Muscle layer of duodenum (tissue), 2 donors: ENCODE measurements around the gene SLC2A10.

Experiments used
- H3K27ac ChIP-seq: one replicate; pipeline ENCODE4 v1.7.0; 2013; ENCODE audit warnings: mild to moderate bottlenecking, low read length
- H3K27me3 ChIP-seq: one replicate; pipeline ENCODE4 v1.7.0; 2013; ENCODE audit warnings: low read depth, mild to moderate bottlenecking, control low read depth, low read length
- H3K36me3 ChIP-seq, 2 donors: one replicate each; pipeline ENCODE4 v1.7.0; 2013; ENCODE audit warnings: low read length in 2 of 2, control low read depth in 1 of 2, mild to moderate bottlenecking in 1 of 2; ENCODE audit not compliant: insufficient read depth in 2 of 2, control insufficient read depth in 1 of 2
- H3K4me1 ChIP-seq, 2 donors: one replicate each; pipeline ENCODE4 v1.7.0; 2013; ENCODE audit warnings: low read length in 2 of 2, mild to moderate bottlenecking in 2 of 2, control low read depth in 1 of 2, moderate library complexity in 1 of 2; ENCODE audit not compliant: insufficient read depth in 2 of 2, control insufficient read depth in 1 of 2
- H3K4me3 ChIP-seq, 2 donors: one replicate each; pipeline ENCODE4 v1.7.0; 2013; ENCODE audit warnings: low read length in 2 of 2, low read depth in 1 of 2, mild to moderate bottlenecking in 1 of 2
- H3K9me3 ChIP-seq, 2 donors: one replicate each; pipeline ENCODE4 v1.7.0; 2013; ENCODE audit warnings: low read length in 2 of 2, control low read depth in 1 of 2, mild to moderate bottlenecking in 1 of 2; ENCODE audit not compliant: control insufficient read depth in 1 of 2
- donor health status: healthy.

Gene SLC2A10

DNA sequence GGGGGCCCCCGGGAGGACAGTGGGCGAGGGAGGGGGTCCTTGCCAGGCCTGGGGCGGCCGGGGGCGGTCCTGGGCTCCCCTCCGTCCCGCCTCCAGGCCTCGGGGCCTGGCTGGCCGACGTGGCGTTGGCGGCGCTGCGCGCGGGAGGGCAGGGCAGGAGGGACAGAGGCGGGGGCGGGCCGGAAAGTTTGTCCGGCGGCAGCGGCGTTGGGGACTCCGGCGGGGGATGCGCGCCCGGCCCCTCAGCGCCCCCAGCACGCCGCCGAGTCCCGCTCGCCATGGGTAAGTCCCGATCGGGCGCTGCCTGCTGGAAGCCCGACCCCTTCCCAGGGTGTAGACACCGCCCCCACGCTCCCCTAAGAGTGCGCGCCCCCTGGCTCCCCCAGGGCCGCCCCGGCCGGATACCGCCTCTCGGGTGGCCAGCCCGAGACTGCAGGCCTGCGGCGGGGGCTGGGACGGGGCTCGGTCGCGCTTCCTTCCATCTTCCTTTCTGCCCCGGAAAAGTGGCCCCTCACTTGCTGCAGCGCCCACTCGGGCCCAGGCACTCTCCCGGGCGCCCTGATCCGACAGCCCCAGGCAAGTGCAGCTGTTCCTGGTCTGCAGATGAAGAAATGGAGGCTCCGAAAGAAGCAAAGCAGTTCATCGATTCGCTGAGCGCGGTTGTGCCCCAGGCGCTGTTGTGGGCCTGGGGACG is at the start of gene SLC2A10:
TSS of gene SLC2A10 (plus strand) at position 191 of the 694 bp plus-strand sequence. CDS start at position 279, 88 bp downstream.
- Histone ChIP-seq H3K27ac (peak within 1 kb of the TSS; percentile 10), H3K36me3 (no peaks in the 10 kb centered on the region), H3K27me3 (no peaks in the 10 kb centered on the region), H3K9me3 (no peaks in the 10 kb centered on the region), H3K4me1 (peaks cover 5 to 6% of the 10 kb centered on the region in 2 donors), H3K4me3 (peak within 1 kb of the TSS; percentile 64 to 71)

DNA sequence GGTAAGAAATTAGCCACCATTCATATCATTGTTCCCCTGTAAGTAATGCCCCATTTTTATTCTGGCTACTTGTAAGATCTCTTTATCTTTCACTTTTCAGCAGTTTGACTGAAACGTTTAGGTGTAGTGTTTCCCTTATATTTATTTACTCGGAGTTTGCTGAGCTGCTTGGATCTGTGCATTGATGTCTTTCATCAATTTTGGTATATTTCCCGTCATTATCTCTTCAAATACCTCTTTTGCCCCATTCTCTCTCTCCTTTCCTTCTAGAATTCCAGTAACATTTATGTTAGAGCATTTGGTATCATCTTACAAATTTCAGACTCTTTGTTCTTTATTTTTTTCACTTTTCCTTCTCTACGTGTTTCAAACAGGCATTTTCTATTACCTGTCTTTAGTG is 49.0 kb upstream of the SLC2A10 start:
- Histone ChIP-seq H3K4me3 (no peak overlapping the region), H3K36me3 (no peaks in the 10 kb centered on the region), H3K27me3 (no peaks in the 10 kb centered on the region), H3K9me3 (no peaks in the 10 kb centered on the region), H3K4me1 (no peaks in the 10 kb centered on the region), H3K27ac (no peak overlapping the region)

DNA sequence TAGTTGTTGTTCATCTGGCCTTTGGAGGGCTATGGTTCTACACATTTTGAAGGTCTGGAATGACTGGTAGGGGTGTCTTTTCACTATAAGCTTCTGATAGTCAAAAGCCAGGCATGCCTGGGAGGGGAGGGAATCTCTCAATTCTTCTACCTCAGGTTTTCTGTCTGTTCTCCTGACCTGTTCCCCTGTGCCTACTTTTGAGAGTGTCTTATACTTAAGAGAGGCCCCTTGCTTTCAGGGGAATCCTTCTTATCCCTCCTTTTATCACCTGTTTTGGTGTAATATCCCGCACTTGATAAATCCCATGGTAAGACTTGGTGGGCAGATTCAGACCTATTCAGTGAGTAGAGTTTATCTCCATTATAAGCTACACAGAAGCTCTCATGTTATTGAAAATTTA is 47.8 kb upstream of the SLC2A10 start:
- Histone ChIP-seq H3K9me3 (no peaks in the 10 kb centered on the region), H3K36me3 (no peaks in the 10 kb centered on the region), H3K27me3 (no peaks in the 10 kb centered on the region), H3K4me1 (no peaks in the 10 kb centered on the region), H3K4me3 (no peak overlapping the region), H3K27ac (no peak overlapping the region)

DNA sequence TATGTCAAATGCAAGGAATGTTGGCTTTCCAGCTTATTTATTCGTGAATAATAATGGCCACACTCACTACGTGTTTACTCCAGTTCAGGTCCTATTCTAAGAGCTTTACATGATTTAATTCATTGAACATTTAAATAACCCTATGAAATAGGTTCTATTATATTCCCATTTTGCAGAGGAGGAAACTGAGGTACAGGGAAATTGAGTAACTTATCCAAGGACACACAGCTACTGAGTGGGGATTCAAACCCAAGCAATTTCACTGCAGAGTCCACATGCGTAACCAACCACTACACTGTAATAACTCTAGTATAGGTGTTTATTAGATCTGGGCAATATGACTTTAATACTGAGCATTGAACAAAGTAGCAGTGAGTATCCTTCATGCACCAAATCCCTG is 45.9 kb upstream of the SLC2A10 start:
- Histone ChIP-seq H3K4me1 (no peaks in the 10 kb centered on the region), H3K4me3 (no peak overlapping the region), H3K36me3 (no peaks in the 10 kb centered on the region), H3K27ac (no peak overlapping the region), H3K9me3 (no peaks in the 10 kb centered on the region), H3K27me3 (no peaks in the 10 kb centered on the region)

DNA sequence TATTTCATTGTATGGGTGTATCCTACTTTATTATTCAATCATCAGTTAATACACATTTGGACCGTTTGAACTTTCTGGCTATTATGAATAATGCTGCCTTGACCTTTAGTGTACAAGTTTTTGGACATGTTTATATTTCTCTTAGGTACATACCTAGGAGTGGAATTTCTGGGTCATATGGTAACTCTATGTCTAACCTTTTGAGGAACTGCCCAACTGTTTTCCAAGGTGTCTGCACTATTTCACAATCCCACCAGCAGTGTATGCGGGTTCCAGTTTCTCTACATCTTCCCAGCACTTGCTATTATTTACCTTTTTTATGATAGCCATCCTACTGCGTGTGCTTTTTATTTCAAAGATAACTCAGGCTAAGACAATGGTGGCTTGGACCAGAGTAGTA is 43.8 kb upstream of the SLC2A10 start:
- H3K27me3 ChIP-seq, result no peaks in the 10 kb centered on the region
- peaks cover 3 to 4% of the 10 kb centered on the region in 2 donors for H3K9me3 ChIP-seq
- no peak overlapping the region for H3K27ac ChIP-seq
- no peak overlapping the region for H3K4me3 ChIP-seq
- no peaks in the 10 kb centered on the region for H3K4me1 ChIP-seq
- H3K36me3 ChIP-seq, result no peaks in the 10 kb centered on the region

DNA sequence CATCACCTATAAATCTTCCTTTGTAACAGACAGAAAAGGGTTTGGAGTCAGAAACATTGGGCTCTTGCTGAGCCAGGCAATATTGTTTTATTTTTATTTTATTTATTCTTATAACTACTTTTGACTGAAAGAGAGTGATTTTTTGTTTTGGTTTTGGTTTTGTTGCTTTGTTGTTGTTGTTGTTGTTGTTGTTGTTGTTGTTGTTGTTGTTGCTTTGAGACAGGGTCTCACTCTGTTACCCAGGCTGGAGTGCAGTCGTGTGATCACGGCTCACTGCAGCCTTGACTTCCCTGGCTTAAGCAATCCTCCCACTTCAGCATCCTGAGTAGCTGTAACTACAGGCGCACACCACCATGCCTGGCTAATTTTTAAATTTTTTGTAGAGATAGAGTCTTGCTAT is 43.1 kb upstream of the SLC2A10 start:
- Histone ChIP-seq H3K9me3 (peaks cover 3 to 6% of the 10 kb centered on the region in 2 donors), H3K27ac (no peak overlapping the region), H3K4me3 (no peak overlapping the region), H3K36me3 (no peaks in the 10 kb centered on the region), H3K27me3 (no peaks in the 10 kb centered on the region), H3K4me1 (no peaks in the 10 kb centered on the region)

DNA sequence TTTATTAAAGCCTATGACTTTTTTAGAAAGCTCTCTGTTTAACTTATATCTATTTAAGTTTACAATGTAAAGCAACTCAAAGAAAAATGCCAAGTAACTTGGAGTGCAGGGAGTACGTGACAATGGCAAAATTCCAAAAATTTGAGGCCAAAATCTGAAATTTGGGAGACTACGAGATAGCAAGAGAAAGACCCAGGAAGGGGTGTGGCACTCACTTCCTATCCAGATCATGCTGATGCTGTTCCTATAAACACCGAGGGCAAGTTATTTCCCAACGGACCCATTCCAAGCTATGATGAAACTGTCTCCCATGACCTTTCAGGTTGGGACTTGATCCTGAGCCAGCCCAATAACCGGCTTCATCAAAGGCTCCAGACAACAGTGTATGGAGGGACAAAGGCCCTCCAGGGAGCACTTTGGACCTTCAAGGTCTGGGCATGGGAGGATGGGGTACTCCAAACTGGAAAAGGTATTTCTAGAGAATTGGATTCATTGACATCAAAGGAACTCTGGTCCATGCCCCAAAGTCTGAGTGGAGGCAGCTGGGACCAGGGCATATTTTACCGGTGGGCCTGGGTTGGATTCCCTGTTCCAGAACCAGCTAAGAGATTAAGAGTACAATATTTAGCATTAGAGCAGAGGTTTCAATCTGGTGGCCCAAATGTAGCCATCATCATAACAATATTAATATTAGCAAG is 42.5 kb upstream of the SLC2A10 start:
- H3K9me3 ChIP-seq, result peaks cover 3 to 6% of the 10 kb centered on the region in 2 donors
- H3K27ac ChIP-seq, result no peak overlapping the region
- no peak overlapping the region for H3K4me3 ChIP-seq
- H3K27me3 ChIP-seq, result no peaks in the 10 kb centered on the region
- H3K36me3 ChIP-seq, result no peaks in the 10 kb centered on the region
- H3K4me1 ChIP-seq, result no peaks in the 10 kb centered on the region

DNA sequence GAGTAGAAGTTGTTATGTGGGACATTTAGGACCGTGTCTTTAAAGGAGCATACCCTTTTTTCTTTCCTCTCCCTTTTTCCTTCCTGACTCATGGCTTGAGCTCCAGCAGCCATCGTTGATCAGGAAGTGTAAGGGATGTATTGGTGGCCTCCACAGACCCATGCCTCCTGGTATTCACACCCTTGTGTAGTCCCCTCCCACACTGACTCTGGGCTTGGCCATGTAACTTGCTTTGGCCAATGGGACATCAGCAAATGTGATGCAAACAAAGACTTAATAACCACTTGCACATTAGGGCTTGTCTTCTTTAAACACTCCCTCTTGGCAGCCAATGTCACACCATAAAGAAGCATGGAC is 39.2 kb upstream of the SLC2A10 start:
- Histone ChIP-seq H3K9me3 (peaks cover 8 to 13% of the 10 kb centered on the region in 2 donors), H3K4me1 (no peaks in the 10 kb centered on the region), H3K36me3 (no peaks in the 10 kb centered on the region), H3K27me3 (no peaks in the 10 kb centered on the region), H3K27ac (no peak overlapping the region), H3K4me3 (no peak overlapping the region)

DNA sequence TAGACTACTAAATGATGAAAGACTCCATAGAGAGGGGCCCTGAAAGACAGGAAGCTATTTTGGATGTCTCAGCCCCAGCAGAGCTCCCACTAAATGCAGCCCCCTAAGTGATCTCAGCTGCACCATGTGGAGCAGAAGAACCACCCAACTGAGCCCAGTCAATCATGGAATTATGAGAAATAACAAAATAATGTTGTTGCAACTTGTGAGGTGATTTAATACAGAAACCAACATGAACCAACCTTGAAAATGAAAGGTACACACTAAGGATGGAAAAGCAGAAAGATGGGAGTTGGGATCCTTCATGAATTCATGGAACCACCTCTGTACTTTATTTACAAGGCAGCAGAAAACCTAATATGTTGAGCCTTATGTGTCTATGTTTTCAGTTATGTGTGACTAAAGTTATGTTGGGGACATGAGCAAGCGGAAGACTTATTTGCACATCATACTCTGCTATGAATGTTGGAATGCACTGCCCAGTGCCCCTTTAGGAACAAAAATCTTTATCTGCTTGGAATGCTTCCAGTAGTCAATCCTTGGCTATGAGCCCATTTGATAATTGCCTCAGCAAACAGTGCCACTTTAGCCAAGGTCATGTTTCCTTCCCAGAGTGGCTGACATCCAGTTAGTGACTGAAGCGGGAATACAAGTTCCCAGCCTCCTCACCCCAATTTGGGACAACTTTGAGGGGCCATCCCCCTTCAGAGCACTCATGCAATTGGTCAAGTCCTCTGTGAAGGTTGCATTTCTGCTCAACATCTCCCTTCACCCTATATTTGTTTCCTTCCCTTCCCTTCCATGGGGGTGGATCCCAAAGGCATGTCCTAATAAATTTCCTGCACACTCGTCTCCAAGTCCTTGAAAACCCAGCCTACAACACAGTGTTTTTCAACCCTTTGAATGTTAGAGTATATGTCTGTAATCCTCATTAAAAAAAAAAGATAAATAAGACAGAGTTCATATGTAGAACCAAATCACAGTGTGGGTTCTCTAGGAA is 38.6 kb upstream of the SLC2A10 start:
- Histone ChIP-seq H3K27me3 (no peaks in the 10 kb centered on the region), H3K36me3 (no peaks in the 10 kb centered on the region), H3K27ac (no peak overlapping the region), H3K4me1 (no peaks in the 10 kb centered on the region), H3K9me3 (peaks cover 8 to 13% of the 10 kb centered on the region in 2 donors), H3K4me3 (no peak overlapping the region)

DNA sequence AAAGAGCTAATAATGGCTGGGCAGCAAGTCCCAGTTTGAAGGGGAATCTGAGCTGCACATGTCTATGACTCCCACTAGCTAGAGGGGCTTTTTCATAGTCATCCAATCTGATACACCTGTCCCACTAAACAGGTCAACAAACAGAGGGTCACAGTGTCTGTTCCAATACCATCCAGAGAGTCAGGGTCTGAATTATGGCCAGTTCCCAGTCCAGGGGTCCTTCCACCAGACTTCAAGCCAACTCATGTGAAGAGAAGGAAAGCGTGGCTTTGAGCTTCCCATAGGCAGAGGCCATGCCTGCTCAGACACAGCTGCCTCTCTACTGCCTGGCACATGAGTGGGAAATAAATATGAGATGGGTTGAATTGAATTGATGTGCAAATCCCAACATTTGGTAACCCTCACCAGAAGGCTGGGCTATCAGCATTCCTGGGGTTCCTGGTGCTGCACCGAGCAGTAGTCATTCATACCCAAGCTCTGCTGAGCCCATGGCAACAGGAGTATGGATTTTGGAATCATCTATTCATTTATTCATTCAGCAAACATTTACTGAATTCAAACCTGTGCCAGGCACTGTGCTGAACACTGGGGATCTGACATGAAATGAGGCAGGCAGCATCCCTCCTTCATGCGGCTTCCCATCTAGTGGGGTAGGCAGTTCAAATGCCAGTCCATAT is 37.4 kb upstream of the SLC2A10 start:
- peaks cover 8 to 13% of the 10 kb centered on the region in 2 donors for H3K9me3 ChIP-seq
- no peaks in the 10 kb centered on the region for H3K27me3 ChIP-seq
- no peaks in the 10 kb centered on the region for H3K4me1 ChIP-seq
- no peaks in the 10 kb centered on the region for H3K36me3 ChIP-seq
- H3K27ac ChIP-seq, result no peak overlapping the region
- H3K4me3 ChIP-seq, result no peak overlapping the region
